T-helper 17 cell (primary cell): Measurements from ENCODE around the gene PKHD1. TPM values are rescaled to one million over a fixed set of nuclear protein-coding genes. Genes with fewer than 3 reads are reported as not detected.

Source experiments
- ATAC-seq: fragments of 150-1000 bp; cut with Tn5 transposase; 2 replicates; pipeline ENCODE4 v1.10.0; 2021; ENCODE audit warnings: mild to moderate bottlenecking, moderate library complexity
- DNase-seq, 3 donors: peaks; one replicate each; pipeline versions ENCODE4 v3.0.0 to v3.0.0-alpha.2; 2020 to 2021
- H3K9me3 ChIP-seq: one replicate; pipeline ENCODE4 v1.7.0; 2013; ENCODE audit warnings: low read length, mild to moderate bottlenecking; ENCODE audit not compliant: control insufficient read depth, poor library complexity, severe bottlenecking
- H3K27ac Mint-ChIP-seq: one replicate; pipeline ENCODE4 v1.8.0; 2022; ENCODE audit warnings: mild to moderate bottlenecking, moderate library complexity, mixed read lengths
- H3K27me3 Mint-ChIP-seq: one replicate; pipeline ENCODE4 v1.8.0; 2022; ENCODE audit warnings: mixed read lengths
- H3K36me3 Mint-ChIP-seq: one replicate; pipeline ENCODE4 v1.8.0; 2022; ENCODE audit warnings: low read depth, mixed read lengths
- H3K4me1 Mint-ChIP-seq: one replicate; pipeline ENCODE4 v1.8.0; 2022; ENCODE audit warnings: mild to moderate bottlenecking, mixed read lengths
- H3K4me3 Mint-ChIP-seq: one replicate; pipeline ENCODE4 v1.8.0; 2022; ENCODE audit warnings: mild to moderate bottlenecking, moderate library complexity, mixed read lengths
- total RNA-seq, 4 donors: library from RNA in 2 of 4; stranded (reverse) in 2 of 4; gene quantifications; one replicate each; pipeline ENCODE4 v1.2.3 and lab custom pipeline; 2022 to 2026

PKHD1 gene
- total RNA-seq, 2 donors from 2014 or later = 0.02 TPM; not detected in 1

- DNase-seq = no peak
- Mint-ChIP-seq H3K4me3 (no peak overlapping the region), H3K27ac (no peak overlapping the region), H3K36me3 (no peaks in the 10 kb centered on the region), H3K4me1 (no peaks in the 10 kb centered on the region), H3K27me3 (no peaks in the 10 kb centered on the region)
- no peak for ATAC-seq
- no peaks in the 10 kb centered on the region for H3K9me3 ChIP-seq
Measured at GRCh38 chr6:51620971-51621370, 466.4 kb downstream of the PKHD1 start.

GRCh38 chr6:51619042-51619799 lies 468.2 kb downstream of the PKHD1 start:
- H3K4me1 Mint-ChIP-seq = no peaks in the 10 kb centered on the region
- ATAC-seq = no peak
- no peak for DNase-seq
- H3K27me3 Mint-ChIP-seq = no peaks in the 10 kb centered on the region
- no peaks in the 10 kb centered on the region for H3K9me3 ChIP-seq
- no peaks in the 10 kb centered on the region for H3K36me3 Mint-ChIP-seq
- H3K4me3 Mint-ChIP-seq = no peak overlapping the region
- H3K27ac Mint-ChIP-seq = no peak overlapping the region

- Mint-ChIP-seq H3K27ac (no peak overlapping the region), H3K4me3 (no peak overlapping the region), H3K36me3 (no peaks in the 10 kb centered on the region), H3K27me3 (no peaks in the 10 kb centered on the region), H3K4me1 (no peaks in the 10 kb centered on the region)
- ATAC-seq (no peak), DNase-seq (no peak)
- H3K9me3 ChIP-seq = no peaks in the 10 kb centered on the region
Measured at GRCh38 chr6:51618563-51618962, 468.9 kb downstream of the PKHD1 start.

- Mint-ChIP-seq H3K27me3 (no peaks in the 10 kb centered on the region), H3K36me3 (no peaks in the 10 kb centered on the region), H3K4me3 (no peak overlapping the region), H3K27ac (no peak overlapping the region), H3K4me1 (no peaks in the 10 kb centered on the region)
- no peak for ATAC-seq
- no peaks in the 10 kb centered on the region for H3K9me3 ChIP-seq
- no peak for DNase-seq
Measured at GRCh38 chr6:51617751-51618150, 469.7 kb downstream of the PKHD1 start.

- no peaks in the 10 kb centered on the region for H3K9me3 ChIP-seq
- H3K36me3 Mint-ChIP-seq = no peaks in the 10 kb centered on the region
- ATAC-seq (no peak), DNase-seq (no peak)
- H3K27ac Mint-ChIP-seq = no peak overlapping the region
- H3K4me1 Mint-ChIP-seq = no peaks in the 10 kb centered on the region
- H3K4me3 Mint-ChIP-seq = no peak overlapping the region
- H3K27me3 Mint-ChIP-seq = no peaks in the 10 kb centered on the region
Measured at GRCh38 chr6:51616243-51616642, 471.2 kb downstream of the PKHD1 start.

- Mint-ChIP-seq H3K27ac (no peak overlapping the region), H3K4me1 (no peaks in the 10 kb centered on the region), H3K36me3 (no peaks in the 10 kb centered on the region), H3K4me3 (no peak overlapping the region), H3K27me3 (no peaks in the 10 kb centered on the region)
- DNase-seq = no peak
- ATAC-seq = no peak
- H3K9me3 ChIP-seq = no peaks in the 10 kb centered on the region
Measured at GRCh38 chr6:51614725-51615124, 472.7 kb downstream of the PKHD1 start.

- H3K9me3 ChIP-seq = no peaks in the 10 kb centered on the region
- Mint-ChIP-seq H3K4me1 (no peaks in the 10 kb centered on the region), H3K4me3 (no peak overlapping the region), H3K27me3 (no peaks in the 10 kb centered on the region), H3K27ac (no peak overlapping the region), H3K36me3 (no peaks in the 10 kb centered on the region)
- no peak for DNase-seq
- ATAC-seq = no peak
Measured at GRCh38 chr6:51613558-51613957, 473.9 kb downstream of the PKHD1 start.

GRCh38 chr6:51608932-51609331 lies 478.5 kb downstream of the PKHD1 start:
- no peaks in the 10 kb centered on the region for H3K4me1 Mint-ChIP-seq
- H3K36me3 Mint-ChIP-seq = no peaks in the 10 kb centered on the region
- no peak overlapping the region for H3K4me3 Mint-ChIP-seq
- no peaks in the 10 kb centered on the region for H3K27me3 Mint-ChIP-seq
- H3K27ac Mint-ChIP-seq = no peak overlapping the region
- ATAC-seq (no peak), DNase-seq (no peak)
- H3K9me3 ChIP-seq = no peaks in the 10 kb centered on the region

GRCh38 chr6:51608383-51608782 lies 479.0 kb downstream of the PKHD1 start:
- Mint-ChIP-seq H3K4me1 (no peaks in the 10 kb centered on the region), H3K36me3 (no peaks in the 10 kb centered on the region), H3K27ac (no peak overlapping the region), H3K4me3 (no peak overlapping the region), H3K27me3 (no peaks in the 10 kb centered on the region)
- DNase-seq (no peak), ATAC-seq (no peak)
- H3K9me3 ChIP-seq = no peaks in the 10 kb centered on the region

GRCh38 chr6:51600514-51600913 lies 486.9 kb downstream of the PKHD1 start:
- no peak for ATAC-seq
- Mint-ChIP-seq H3K4me1 (no peaks in the 10 kb centered on the region), H3K27ac (no peak overlapping the region), H3K27me3 (no peaks in the 10 kb centered on the region), H3K36me3 (no peaks in the 10 kb centered on the region), H3K4me3 (no peak overlapping the region)
- H3K9me3 ChIP-seq = no peaks in the 10 kb centered on the region
- DNase-seq = no peak

GRCh38 chr6:51598171-51598570 lies 489.2 kb downstream of the PKHD1 start:
- DNase-seq (no peak), ATAC-seq (no peak)
- Mint-ChIP-seq H3K4me3 (no peak overlapping the region), H3K36me3 (no peaks in the 10 kb centered on the region), H3K27ac (no peak overlapping the region), H3K4me1 (no peaks in the 10 kb centered on the region), H3K27me3 (no peaks in the 10 kb centered on the region)
- H3K9me3 ChIP-seq = no peaks in the 10 kb centered on the region

- H3K27ac Mint-ChIP-seq = no peak overlapping the region
- H3K27me3 Mint-ChIP-seq = no peaks in the 10 kb centered on the region
- H3K9me3 ChIP-seq = no peaks in the 10 kb centered on the region
- DNase-seq (no peak), ATAC-seq (no peak)
- no peaks in the 10 kb centered on the region for H3K4me1 Mint-ChIP-seq
- no peak overlapping the region for H3K4me3 Mint-ChIP-seq
- no peaks in the 10 kb centered on the region for H3K36me3 Mint-ChIP-seq
Measured at GRCh38 chr6:51594981-51595380, 492.4 kb downstream of the PKHD1 start.

- no peak overlapping the region for H3K4me3 Mint-ChIP-seq
- DNase-seq (no peak), ATAC-seq (no peak)
- H3K36me3 Mint-ChIP-seq = no peaks in the 10 kb centered on the region
- no peaks in the 10 kb centered on the region for H3K27me3 Mint-ChIP-seq
- no peaks in the 10 kb centered on the region for H3K4me1 Mint-ChIP-seq
- no peak overlapping the region for H3K27ac Mint-ChIP-seq
- no peaks in the 10 kb centered on the region for H3K9me3 ChIP-seq
Measured at GRCh38 chr6:51585264-51585663, 502.1 kb downstream of the PKHD1 start.

GRCh38 chr6:51584163-51584562 lies 503.2 kb downstream of the PKHD1 start:
- no peak overlapping the region for H3K27ac Mint-ChIP-seq
- no peaks in the 10 kb centered on the region for H3K4me1 Mint-ChIP-seq
- H3K36me3 Mint-ChIP-seq = no peaks in the 10 kb centered on the region
- no peak for DNase-seq
- H3K27me3 Mint-ChIP-seq = no peaks in the 10 kb centered on the region
- H3K4me3 Mint-ChIP-seq = no peak overlapping the region
- H3K9me3 ChIP-seq = no peaks in the 10 kb centered on the region
- no peak for ATAC-seq
